ENCODE measurements around the gene GALR1.
"Not testable (repeated sequence)": the region's sequence is repeated elsewhere in the genome, so short reads cannot be mapped to it uniquely, and the experiment has no call there.

GALR1 gene

DNA sequence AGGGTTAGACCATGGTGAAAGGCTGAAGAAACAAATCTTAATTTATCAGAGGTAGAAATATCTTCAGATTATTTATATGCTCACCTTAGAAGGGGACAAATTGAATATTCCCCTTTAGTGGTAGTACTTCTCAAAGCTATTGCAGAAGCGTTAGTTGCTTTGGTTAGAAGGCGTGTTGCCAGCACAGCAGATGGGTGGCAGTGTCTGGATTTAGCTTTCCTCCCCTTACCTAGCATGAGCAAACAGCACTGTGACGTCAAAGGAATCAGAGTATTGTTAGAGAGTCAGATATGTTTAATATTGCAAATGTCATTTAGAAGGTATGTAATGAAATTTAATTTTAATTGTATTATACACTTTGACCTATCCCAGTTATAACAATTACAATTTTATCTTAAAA is 27.2 kb upstream of the GALR1 start:
- no peak overlapping the region for H3K4me3 ChIP-seq (ENCODE audit: low read depth, low read length)
- no peak for TF ChIP-seq CTCF (IDR thresholded peaks at IDR 0.05; ENCODE audit: control insufficient read depth, extremely low read depth, insufficient read depth)
- no peak for DNase-seq (ENCODE audit: low read depth)

GRCh38 chr18:77223221-77223639 is 26.4 kb upstream of the GALR1 start:
- no peak for TF ChIP-seq CTCF (IDR thresholded peaks at IDR 0.05; ENCODE audit: control insufficient read depth, extremely low read depth, insufficient read depth)
- no peak for DNase-seq (ENCODE audit: low read depth)
- no peak overlapping the region for H3K4me3 ChIP-seq (ENCODE audit: low read depth, low read length)

DNA sequence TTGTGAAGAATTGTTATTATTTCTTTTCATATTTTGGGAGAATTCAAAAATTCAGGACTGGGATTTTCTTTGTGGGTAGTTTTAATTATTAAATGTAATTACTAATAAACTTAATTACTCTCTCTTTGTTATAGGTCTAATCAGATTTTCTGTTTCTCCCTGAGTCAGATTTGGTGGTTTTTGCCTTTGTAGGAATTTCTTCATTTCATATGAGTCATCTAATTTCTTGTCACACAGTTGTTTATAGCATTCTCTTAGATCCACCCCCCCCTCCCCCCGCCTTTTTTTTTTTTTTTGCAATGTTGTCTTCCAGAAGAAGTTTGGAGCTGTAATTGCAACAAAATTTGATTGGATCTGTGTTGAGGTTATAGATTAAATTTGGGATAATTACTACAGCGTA is 26.0 kb upstream of the GALR1 start:
- no peak for TF ChIP-seq CTCF (IDR thresholded peaks at IDR 0.05; ENCODE audit: control insufficient read depth, extremely low read depth, insufficient read depth)
- no peak for DNase-seq (ENCODE audit: low read depth)
- H3K4me3 ChIP-seq (ENCODE audit: low read depth, low read length), result no peak overlapping the region

- DNase-seq (ENCODE audit: low read depth), result no peak
- no peak for TF ChIP-seq CTCF (IDR thresholded peaks at IDR 0.05; ENCODE audit: control insufficient read depth, extremely low read depth, insufficient read depth)
Observed at GRCh38 chr18:77230645-77231044, 19.0 kb upstream of the GALR1 start.

DNA sequence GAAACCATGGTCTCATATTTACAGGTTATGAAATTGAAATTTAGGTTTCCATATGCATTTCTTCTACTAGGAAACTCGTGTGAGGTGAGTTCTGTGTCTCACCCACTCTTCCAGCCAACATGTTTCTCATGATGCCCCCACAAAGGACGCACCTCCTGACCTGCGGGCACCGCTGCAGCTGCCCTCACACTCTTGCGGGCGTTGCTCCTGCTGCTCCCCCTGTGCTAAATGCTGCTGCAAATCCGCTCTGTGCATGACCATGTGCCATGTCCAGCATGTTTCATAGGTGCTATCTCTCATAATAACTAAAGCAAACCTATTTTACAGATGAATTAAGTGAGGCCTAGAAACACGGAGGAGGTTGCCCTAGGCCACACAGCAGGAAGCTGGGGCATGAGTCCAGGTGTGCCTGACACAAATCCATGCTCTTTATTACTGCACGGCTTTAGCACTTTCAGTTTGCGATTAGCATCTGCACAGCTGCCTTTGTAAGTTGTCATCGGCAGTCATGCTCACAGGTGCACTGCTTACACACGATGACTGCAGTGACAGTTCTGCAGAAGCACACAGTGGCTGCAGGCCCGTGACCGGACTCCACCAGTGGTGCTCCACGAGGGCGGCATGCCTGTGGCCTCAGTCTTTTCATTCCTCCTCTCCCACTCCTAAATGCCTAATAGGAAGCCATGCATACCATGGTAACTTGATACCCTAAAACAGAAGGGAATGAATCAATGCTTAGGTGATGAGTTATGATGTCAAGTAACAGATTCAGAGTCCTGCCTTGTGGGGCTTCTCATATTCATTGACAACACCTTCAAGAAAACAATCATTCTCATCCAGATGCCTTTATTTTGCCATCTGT is 14.9 kb upstream of the GALR1 start:
- no peak for DNase-seq (ENCODE audit: low read depth)
- no peak for TF ChIP-seq CTCF (IDR thresholded peaks at IDR 0.05; ENCODE audit: control insufficient read depth, extremely low read depth, insufficient read depth)
- no peak overlapping the region for H3K4me3 ChIP-seq (ENCODE audit: low read depth, low read length)

More at GRCh38 chr18:77230645-77231044, 19.0 kb upstream of the GALR1 start:
- no peak overlapping the region for H3K4me3 ChIP-seq (ENCODE audit: low read depth, low read length)

DNA sequence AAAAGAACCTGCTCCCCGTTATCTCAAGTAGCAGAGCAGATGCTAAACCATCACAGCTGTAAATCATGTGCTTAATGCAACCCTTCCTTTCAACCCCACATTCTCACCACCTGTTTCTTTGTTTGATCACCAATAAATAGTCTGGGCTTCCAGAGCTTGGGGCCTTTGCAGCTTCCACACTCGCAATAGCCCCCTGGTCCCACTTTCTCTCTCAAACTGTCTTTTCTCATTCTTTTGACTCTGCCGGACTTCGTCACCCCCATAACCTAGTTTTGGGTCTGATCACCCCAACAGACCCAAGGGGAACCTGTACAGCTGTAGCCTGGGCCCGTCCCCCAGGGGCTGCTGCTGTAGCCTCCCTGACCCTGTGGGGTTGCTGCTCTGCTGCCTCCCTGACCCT is 10.4 kb upstream of the GALR1 start:
- H3K4me3 ChIP-seq (ENCODE audit: low read depth, low read length); DNase-seq (ENCODE audit: low read depth): not testable (repeated sequence)

DNA sequence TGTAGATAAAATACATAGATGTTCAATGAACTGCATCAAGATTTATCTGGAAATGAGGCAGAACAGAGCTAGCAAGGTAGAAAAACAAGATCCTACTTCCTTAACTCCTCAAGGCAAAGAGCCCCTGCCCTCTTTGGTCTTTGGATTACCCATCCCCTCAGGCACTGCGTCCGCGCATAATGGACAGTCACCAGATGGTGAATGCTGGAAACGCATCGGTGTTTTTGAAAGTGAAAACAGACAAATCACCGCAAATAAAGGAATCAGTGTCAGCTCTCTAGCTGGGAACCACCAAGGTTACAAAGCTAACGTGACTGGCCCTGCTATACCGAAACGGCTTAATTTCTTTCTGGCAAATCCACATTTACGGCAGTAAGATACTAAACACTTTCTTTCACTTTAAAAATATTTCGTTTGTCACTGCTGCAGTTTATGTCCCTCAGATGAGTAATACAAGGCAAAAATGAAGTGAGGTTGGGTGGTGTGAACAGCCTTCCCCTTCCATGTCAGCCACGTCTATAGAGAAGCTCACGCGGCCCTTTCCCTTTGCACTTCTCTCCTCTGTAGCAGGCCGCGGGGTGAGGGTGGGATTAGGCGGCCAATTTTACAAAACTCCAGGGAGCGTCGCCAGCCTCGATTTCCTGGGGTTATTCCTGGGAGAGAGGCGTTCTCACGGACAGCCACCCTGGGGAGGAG is 627 bp upstream of the GALR1 start:
- no peak for DNase-seq (ENCODE audit: low read depth)
- TF ChIP-seq CTCF (IDR thresholded peaks at IDR 0.05; ENCODE audit: control insufficient read depth, extremely low read depth, insufficient read depth), result no peak
- H3K4me3 ChIP-seq (ENCODE audit: low read depth, low read length), result no peak overlapping the region
